Liver (tissue), 9 donors: ENCODE measurements around the gene C19orf25. TPM values are rescaled to one million over a fixed set of nuclear protein-coding genes. Genes with fewer than 3 reads are reported as not detected.

ENCODE experiments used
- DNase-seq: peaks from one replicate; pipeline ENCODE4 v3.0.0-alpha.2; 2017; ENCODE audit warnings: low spot score
- H3K27ac ChIP-seq, 2 donors: one replicate each; pipeline ENCODE4 v1.7.0; 2013; ENCODE audit warnings: inconsistent platforms in 2 of 2, low read length in 2 of 2, control low read depth in 1 of 2, low read depth in 1 of 2, mild to moderate bottlenecking in 1 of 2
- H3K27me3 ChIP-seq, 4 donors: one replicate each; pipeline versions ENCODE4 v1.6.1 to v1.7.0; 2013; ENCODE audit warnings: low read length in 3 of 4, inconsistent platforms in 1 of 4, mild to moderate bottlenecking in 1 of 4, moderate library complexity in 1 of 4; ENCODE audit not compliant: control insufficient read depth in 4 of 4, insufficient read depth in 4 of 4
- H3K36me3 ChIP-seq, 4 donors: one replicate each; pipeline versions ENCODE4 v1.6.1 to v1.7.0; 2013; ENCODE audit warnings: low read length in 3 of 4, mild to moderate bottlenecking in 3 of 4, low read depth in 1 of 4, moderate library complexity in 1 of 4; ENCODE audit not compliant: control insufficient read depth in 4 of 4, insufficient read depth in 3 of 4
- H3K4me1 ChIP-seq, 4 donors: one replicate each; pipeline versions ENCODE4 v1.6.1 to v1.7.0; 2013; ENCODE audit warnings: low read length in 3 of 4, mild to moderate bottlenecking in 3 of 4, moderate library complexity in 1 of 4; ENCODE audit not compliant: control insufficient read depth in 4 of 4, insufficient read depth in 4 of 4
- H3K4me3 ChIP-seq, 3 donors: one replicate each; pipeline versions ENCODE4 v1.6.1 to v1.7.0; 2013; ENCODE audit warnings: low read length in 3 of 3, control low read depth in 1 of 3, low read depth in 1 of 3, mild to moderate bottlenecking in 1 of 3
- H3K9ac ChIP-seq, 2 donors: one replicate each; pipeline ENCODE4 v1.7.0; 2013; ENCODE audit warnings: low read length in 2 of 2, mild to moderate bottlenecking in 2 of 2, moderate library complexity in 2 of 2, control low read depth in 1 of 2, low read depth in 1 of 2
- H3K9me3 ChIP-seq, 4 donors: one replicate each; pipeline versions ENCODE4 v1.6.1 to v1.7.0; 2013; ENCODE audit warnings: low read length in 3 of 4; ENCODE audit not compliant: control insufficient read depth in 4 of 4
- CTCF ChIP-seq: fragments of 150-350 bp; IDR thresholded peaks from 2 replicates; pipeline ENCODE4 v1.5.1; 2017; ENCODE audit warnings: improper control_type of control experiment, low read depth, low read length; ENCODE audit not compliant: missing input control
- EGR1 ChIP-seq, 2 donors: IDR thresholded peaks; 2 replicates each; pipeline ENCODE4 v1.6.1; 2016 to 2018; ENCODE audit warnings: antibody characterized with exemption in 2 of 2, low read depth in 2 of 2
- FOXA1 ChIP-seq: IDR thresholded peaks from 2 replicates; pipeline ENCODE4 v1.6.1; 2016; ENCODE audit warnings: antibody characterized with exemption
- FOXA2 ChIP-seq: IDR thresholded peaks from 2 replicates; pipeline ENCODE4 v1.6.1; 2016; ENCODE audit warnings: antibody characterized with exemption
- GABPA ChIP-seq, 2 donors: IDR thresholded peaks in 1 of 2; conservative IDR thresholded peaks in 1 of 2; 2 replicates each; pipeline ENCODE4 v1.6.1; 2016; ENCODE audit warnings: antibody characterized with exemption in 2 of 2, mild to moderate bottlenecking in 1 of 2, moderate library complexity in 1 of 2
- HNF4G ChIP-seq: IDR thresholded peaks from 2 replicates; pipeline ENCODE4 v1.6.1; 2016; ENCODE audit warnings: antibody characterized with exemption
- JUND ChIP-seq, 2 donors: IDR thresholded peaks; 2 replicates each; pipeline ENCODE4 v1.6.1; 2016; ENCODE audit warnings: antibody characterized with exemption in 2 of 2
- MAX ChIP-seq: IDR thresholded peaks from 2 replicates; pipeline ENCODE4 v1.6.1; 2016; ENCODE audit warnings: antibody characterized with exemption
- NR2F2 ChIP-seq: IDR thresholded peaks from 2 replicates; pipeline ENCODE4 v1.6.1; 2016; ENCODE audit warnings: antibody characterized with exemption
- RAD21 ChIP-seq, 2 donors: IDR thresholded peaks; 2 replicates each; pipeline ENCODE4 v1.6.1; 2016; ENCODE audit warnings: antibody characterized with exemption in 2 of 2, mild to moderate bottlenecking in 2 of 2
- REST ChIP-seq: IDR thresholded peaks from 2 replicates; pipeline ENCODE4 v1.6.1; 2016; ENCODE audit warnings: antibody characterized with exemption, mild to moderate bottlenecking
- RXRA ChIP-seq, 2 donors: IDR thresholded peaks; 2 replicates each; pipeline ENCODE4 v1.6.1; 2017 to 2018; ENCODE audit warnings: antibody characterized with exemption in 2 of 2, mild to moderate bottlenecking in 1 of 2
- TAF1 ChIP-seq: conservative IDR thresholded peaks from 2 replicates; pipeline ENCODE4 v1.6.1; 2016; ENCODE audit warnings: antibody characterized with exemption, mild to moderate bottlenecking
- ZBTB33 ChIP-seq: IDR thresholded peaks from 2 replicates; pipeline ENCODE4 v1.6.1; 2016; ENCODE audit warnings: antibody characterized with exemption
- WGBS: extraction: QIAGEN DNeasy Blood & Tissue Kit; methylation state at CpG from one replicate; pipeline ENCODE4 v1.1.7; 2013; 5-methylcytosine and 5-hydroxymethylcytosine counted together
- polyA plus RNA-seq, 2 donors: library from polyadenylated mRNA; stranded (reverse) in 1 of 2; unstranded in 1 of 2; fragments of 200-250 nt in 1 of 2; fragments of >200 nt in 1 of 2; fragmentation: Nextera tagmentation in 1 of 2; extraction: Ambion mirVana in 1 of 2; gene quantifications; one replicate each; pipeline versions ENCODE4 v1.2.1 to v1.2.3, GENCODE V29; 2013 to 2015
- total RNA-seq, 2 donors: library from RNA; depleted of rRNA; stranded (reverse); fragments of >200 nt; gene quantifications; one replicate each; pipeline ENCODE4 v1.2.3, GENCODE V29; 2014
- TF ChIP-seq, protein P1 (sequence below): IDR thresholded peaks from 2 replicates; pipeline ENCODE4 v1.6.1; 2016; ENCODE audit warnings: antibody characterized with exemption
- donor health status: healthy.
- donor health status: healthy.
- donor health status: healthy.
- donor health status: healthy.
- donor health status: healthy.

The C19orf25 gene
- total and polyA plus RNA-seq, 4 donors: 15.1 to 19.8 (median 18.5) TPM

DNA sequence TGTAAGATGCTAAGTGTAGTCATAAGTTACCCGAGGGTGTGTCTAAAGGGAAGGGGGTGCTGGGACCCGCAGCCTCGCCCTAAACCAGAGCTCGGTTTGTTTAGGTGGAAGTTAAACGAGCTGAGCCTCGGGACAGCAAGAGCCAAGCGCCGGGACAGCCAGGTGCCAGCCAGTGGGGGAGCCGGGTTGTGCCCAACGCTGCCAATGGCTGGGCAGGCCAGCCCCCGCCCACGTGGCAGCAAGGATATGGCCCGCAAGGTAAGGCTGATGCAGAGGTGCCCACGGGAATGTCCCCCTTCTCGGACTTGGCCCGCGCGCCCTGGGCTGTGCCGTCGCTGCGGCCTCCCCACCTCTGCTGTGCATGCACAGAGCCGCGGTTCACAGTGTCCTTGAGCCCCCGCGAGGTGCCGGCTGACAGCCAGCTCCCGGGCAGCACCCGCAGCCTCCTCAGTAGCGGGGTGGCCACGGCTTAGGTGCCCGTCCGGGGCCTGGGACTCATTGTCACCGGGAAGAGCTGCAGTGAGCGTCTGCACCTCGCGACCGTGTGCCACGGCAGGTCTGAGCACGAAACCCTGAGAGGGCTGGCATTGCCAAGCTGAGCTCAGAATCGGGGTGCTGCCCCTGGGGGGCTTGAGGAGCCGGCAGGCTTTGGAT lies 50.1 kb downstream of the C19orf25 start:
- peaks cover 6 to 28% (median 14%) of the 10 kb centered on the region in 4 donors for H3K4me1 ChIP-seq
- no peak for TF ChIP-seq EGR1 (IDR thresholded peaks at IDR 0.05; ENCODE audit: low read depth in 2 of 2)
- TF ChIP-seq MAX: no peak
- no peak for TF ChIP-seq FOXA2
- no peak for TF ChIP-seq RXRA (IDR thresholded peaks at IDR 0.05)
- no peak for TF ChIP-seq ZBTB33
- TF ChIP-seq FOXA1: no peak
- TF ChIP-seq GABPA (IDR thresholded peaks at IDR 0.05 in 1 of 2, conservative IDR thresholded peaks at IDR 0.05 in 1 of 2): no peak
- TF ChIP-seq REST: no peak
- TF ChIP-seq NR2F2: no peak
- TF ChIP-seq, protein P1, sequence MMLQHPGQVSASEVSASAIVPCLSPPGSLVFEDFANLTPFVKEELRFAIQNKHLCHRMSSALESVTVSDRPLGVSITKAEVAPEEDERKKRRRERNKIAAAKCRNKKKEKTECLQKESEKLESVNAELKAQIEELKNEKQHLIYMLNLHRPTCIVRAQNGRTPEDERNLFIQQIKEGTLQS: no peak
- no peak for TF ChIP-seq JUND (IDR thresholded peaks at IDR 0.05)
- TF ChIP-seq HNF4G: no peak
- H3K9ac ChIP-seq: no peak overlapping the region
- H3K4me3 ChIP-seq: no peak overlapping the region
- no peaks in the 10 kb centered on the region for H3K27me3 ChIP-seq
- no peaks in the 10 kb centered on the region for H3K9me3 ChIP-seq
- peaks cover 9 to 42% (median 23%) of the 10 kb centered on the region in 4 donors for H3K36me3 ChIP-seq
- no peak overlapping the region for H3K27ac ChIP-seq
- 85% methylated on average over 41 of the region's 41 CpGs for WGBS
- DNase-seq: no peak

DNA sequence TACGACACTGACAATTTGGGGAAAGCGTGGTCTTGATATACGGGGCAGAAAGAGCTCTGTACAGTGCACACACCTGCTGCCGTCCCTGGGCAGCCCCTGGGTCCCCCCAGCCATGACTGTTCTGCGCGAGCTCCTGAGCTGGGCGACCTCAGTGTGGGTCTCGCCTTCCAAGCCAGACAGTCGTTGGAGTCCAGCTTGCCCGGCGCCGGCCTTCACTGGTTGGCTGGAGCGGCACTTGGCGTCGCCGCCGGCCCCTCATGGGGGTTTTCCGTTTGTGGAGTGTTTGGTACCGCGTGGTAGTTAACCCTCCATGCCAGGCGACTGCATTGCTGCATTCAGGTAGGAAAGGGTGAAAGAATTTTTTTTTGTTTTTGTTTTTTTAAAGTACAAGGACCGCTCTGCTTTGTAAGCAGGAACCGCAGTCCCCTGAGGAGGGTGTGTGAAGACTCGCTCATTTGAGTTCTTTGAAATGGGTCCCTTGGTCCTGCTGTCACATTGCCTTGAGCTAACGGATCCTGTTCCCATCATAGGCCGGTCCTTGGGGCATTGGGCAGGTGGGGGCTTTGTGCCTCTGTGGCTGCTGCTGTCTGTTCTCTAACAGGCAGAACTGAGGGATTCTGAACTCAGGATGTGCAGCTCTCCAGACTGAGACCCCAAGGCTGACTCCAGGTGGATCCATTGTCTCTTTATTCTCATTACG lies 51.6 kb downstream of the C19orf25 start:
- 93% methylated on average over 27 of the region's 27 CpGs for WGBS
- Histone ChIP-seq H3K36me3 (peaks cover 14 to 35% (median 26%) of the 10 kb centered on the region in 4 donors), H3K27me3 (no peaks in the 10 kb centered on the region), H3K27ac (no peak overlapping the region), H3K9me3 (no peaks in the 10 kb centered on the region), H3K9ac (no peak overlapping the region), H3K4me1 (peaks cover 6 to 38% (median 23%) of the 10 kb centered on the region in 4 donors), H3K4me3 (no peak overlapping the region)
- no peak for DNase-seq
- no peak for TF ChIP-seq HNF4G
- no peak for TF ChIP-seq RAD21 (IDR thresholded peaks at IDR 0.05)
- TF ChIP-seq NR2F2: no peak
- no peak for TF ChIP-seq TAF1
- TF ChIP-seq, protein P1: no peak
- TF ChIP-seq RXRA (IDR thresholded peaks at IDR 0.05): no peak
- no peak for TF ChIP-seq CTCF
- no peak for TF ChIP-seq JUND (IDR thresholded peaks at IDR 0.05)
- TF ChIP-seq FOXA1: no peak
